ENCODE measurements around the gene ARMCX6.
"Not testable (repeated sequence)": the region's sequence is repeated elsewhere in the genome, so short reads cannot be mapped to it uniquely, and the experiment has no call there.

ARMCX6 gene

DNA sequence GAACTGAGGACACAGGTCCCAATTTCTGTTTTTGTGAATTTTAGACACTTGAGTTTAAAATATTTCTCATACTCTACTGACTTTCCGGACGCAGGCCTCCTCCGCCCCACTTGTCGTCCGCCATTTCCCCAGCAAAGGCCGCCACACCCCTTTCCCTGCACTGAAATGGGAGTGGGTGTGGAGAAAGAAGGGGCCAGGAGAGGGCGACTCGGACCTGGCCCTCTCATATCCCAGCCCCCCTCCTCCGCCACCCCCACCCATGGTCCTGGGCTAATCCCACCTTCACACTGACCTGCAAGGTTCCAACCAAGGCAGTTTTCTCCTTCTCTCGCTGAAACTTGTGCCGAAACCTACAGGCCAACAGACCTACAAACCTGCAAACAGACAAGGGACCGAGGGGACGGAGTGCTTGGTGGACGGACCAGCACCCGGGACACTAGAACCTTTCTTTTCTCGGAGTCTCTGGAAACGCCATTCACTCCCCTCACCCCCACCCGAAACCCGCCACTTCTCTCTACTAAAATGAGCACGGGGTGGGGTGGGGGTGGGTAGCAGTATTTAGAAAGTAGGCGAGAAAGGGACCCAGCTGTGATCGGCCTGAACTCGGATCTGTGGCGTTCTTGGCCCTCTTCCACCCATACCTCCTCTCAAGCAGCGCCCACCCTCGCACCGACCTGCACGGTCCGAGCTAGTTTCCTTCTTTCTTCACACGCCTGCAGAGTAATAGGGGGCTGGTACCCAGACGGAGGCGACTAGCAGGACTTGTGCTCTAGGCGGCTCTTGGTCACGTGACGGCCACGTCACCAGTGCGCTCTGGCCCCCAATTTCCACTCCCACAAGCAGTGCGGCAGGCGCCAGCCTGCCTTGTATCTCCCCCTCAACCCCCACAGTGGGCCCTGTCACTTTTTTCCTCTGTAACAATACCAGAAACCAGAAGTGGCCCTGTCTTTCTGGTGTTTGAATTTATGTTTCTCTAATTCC, at the start of gene ARMCX6:
Gene ARMCX6 (minus strand): TSS at position 790 of the 981 bp plus-strand sequence. CDS start 1,380 bp downstream, outside the sequence.
- DNase-seq (ENCODE audit: insufficient read length, low spot score) (peak; percentile 42), FAIRE-seq (no peak)
- TF ChIP-seq POLR2A (IDR thresholded peaks at IDR 0.05; ENCODE audit: low read depth, low read length) = peak; percentile 39; the same call in 1 of the 2 replicates

DNA sequence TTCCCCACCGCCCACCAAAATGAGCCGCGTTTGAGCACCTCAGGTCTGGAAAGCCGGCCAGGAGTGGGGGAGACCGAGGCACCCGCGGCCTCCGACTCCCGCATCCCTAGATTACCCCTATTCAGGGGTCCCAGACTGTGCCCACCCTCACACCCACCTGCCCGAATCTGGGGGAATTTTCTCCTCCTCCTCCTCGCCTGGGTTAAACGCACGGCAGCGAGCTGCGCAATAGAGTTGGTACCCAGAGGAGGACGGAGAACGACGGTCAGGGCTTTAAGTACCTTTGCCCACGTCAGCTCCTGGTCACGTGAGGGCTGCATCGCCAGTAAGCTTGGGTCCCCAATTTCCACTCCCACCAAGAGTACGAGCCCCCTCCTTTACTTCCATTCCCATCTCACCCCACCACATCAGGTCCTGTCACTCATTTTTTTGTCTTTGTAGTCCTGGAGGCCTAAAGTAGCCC, 41.8 kb upstream of the ARMCX6 start, which contains the start of gene ARMCX2:
Gene ARMCX2 (minus strand): TSS at position 250 of the 463 bp plus-strand sequence. CDS start 2,262 bp downstream, outside the sequence.
- FAIRE-seq (peak; percentile 69), DNase-seq (ENCODE audit: insufficient read length, low spot score) (peak; percentile 17)
- peak; percentile 90 for TF ChIP-seq POLR2A (IDR thresholded peaks at IDR 0.05; ENCODE audit: low read depth, low read length)

DNA sequence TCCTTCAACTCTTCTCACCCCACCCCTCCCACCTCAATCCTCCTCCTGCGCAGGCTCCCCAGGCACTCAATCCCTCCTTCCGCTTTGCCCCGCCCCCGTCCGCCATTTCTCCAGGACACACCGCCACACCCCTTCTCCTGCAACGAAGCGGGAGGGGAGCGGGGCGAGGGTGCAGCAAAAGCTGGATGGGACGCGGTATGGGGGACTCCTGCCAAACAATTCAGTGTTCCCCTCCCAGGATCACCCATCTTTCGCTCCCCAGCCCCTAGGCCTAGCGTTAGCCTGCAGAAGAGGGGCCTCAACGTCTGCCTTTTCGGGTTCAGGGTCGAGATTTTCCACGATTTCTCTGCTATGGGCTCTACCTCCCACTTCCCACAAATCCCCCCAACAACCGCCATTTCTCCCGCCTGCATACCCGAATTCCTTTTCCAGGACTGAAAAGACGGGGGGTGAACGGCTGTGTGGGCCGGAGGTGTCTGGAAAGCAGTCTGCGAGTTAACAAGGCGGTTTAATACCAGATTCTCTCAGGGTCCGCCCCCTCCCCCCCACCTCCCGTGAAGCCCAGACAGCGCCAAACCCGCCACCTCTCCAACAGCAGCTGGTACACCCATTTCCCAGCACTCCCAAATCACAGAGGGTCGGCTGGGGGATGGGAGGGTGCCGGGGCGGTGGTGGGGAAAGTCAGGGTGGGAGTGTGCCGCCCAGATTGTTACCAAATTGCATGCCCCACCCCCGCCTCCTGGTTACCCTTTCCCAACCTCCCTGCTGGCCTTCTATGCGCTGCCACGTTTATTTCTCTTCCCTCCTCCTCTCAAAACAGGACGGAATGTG, 41.1 kb upstream of the ARMCX6 start:
- DNase-seq (ENCODE audit: insufficient read length, low spot score) (peak; percentile 72), FAIRE-seq (peak; percentile 30)
- peak; percentile 50; the same call in 1 of the 2 replicates for TF ChIP-seq POLR2A (IDR thresholded peaks at IDR 0.05; ENCODE audit: low read depth, low read length)

DNA sequence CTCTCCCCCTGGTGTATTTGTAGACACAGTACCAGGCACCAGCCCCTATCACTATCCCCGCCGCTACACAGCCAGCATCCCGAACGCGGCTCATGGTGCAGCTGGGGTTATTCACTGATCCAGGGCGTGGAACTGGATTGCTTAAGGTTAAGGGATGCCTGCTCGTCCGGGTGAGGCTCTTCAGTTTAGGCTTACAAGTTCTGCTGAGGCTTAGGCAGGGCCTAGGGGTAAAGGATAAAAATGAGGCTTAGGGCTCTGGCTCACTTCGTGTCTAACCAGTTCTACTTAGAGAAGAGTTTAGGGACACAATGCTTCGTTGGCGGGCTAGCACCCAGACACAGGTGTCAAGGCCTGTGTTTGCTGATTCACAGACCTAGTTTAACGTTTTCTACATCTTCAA, 39.7 kb upstream of the ARMCX6 start:
- FAIRE-seq (no peak), DNase-seq (ENCODE audit: insufficient read length, low spot score) (no peak)
- TF ChIP-seq POLR2A (IDR thresholded peaks at IDR 0.05; ENCODE audit: low read depth, low read length) = no peak

DNA sequence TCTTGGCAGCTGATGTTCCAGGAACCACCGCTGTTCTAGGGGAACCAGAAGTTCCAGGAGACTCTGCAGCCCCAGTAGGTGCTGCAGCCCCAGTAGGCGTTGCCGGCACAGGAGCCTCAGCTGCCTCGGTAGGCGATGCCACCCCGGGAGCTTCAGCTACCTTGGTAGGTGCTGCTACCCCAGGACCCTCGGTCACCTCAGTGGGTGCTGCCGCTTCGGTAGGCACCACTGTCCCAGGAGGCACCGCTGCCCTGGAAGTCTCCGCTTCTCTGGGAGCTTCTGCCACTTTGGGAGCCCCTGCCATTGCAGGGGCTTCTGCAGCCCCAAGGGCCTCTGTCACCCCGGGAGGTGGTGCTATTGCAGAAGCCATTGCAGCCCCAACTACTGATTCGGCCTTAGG, 39.0 kb upstream of the ARMCX6 start:
- FAIRE-seq (no peak), DNase-seq (ENCODE audit: insufficient read length, low spot score) (no peak)
- TF ChIP-seq POLR2A (IDR thresholded peaks at IDR 0.05; ENCODE audit: low read depth, low read length) = no peak

DNA sequence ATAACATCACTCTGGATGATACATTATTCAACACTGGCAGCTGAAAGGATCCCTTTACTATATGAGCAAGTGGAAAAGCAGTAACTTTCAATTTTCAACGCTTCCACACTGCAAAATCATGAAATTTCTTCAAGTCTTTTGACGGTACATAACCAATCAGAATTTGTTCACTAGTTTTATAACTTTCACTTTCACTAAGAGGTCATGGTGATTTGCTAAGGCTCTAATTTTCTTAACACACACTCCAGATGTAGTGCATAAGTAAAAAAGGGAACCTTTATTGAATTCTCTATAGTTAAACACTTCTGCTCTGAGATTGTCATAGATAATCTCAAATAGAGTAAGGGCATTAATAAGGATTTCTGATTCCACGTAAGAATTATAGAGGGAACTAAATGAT, 37.7 kb upstream of the ARMCX6 start:
- TF ChIP-seq POLR2A (IDR thresholded peaks at IDR 0.05; ENCODE audit: low read depth, low read length) = no peak
- FAIRE-seq = no peak
- no peak for DNase-seq (ENCODE audit: insufficient read length, low spot score)

DNA sequence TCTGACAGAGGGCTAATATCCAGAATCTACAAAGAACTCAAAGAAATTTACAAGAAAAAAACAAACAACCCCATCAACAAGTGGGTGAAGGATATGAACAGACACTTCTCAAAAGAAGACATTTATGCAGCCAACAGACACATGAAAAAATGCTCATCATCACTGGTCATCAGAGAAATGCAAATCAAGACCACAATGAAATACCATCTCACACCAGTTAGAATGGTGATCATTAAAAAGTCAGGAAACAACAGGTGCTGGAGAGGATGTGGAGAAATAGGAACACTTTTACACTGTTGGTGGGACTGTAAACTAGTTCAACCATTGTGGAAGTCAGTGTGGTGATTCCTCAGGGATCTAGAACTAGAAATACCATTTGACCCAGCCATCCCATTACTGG, 29.9 kb upstream of the ARMCX6 start:
- not testable (repeated sequence) for FAIRE-seq; DNase-seq (ENCODE audit: insufficient read length, low spot score)

DNA sequence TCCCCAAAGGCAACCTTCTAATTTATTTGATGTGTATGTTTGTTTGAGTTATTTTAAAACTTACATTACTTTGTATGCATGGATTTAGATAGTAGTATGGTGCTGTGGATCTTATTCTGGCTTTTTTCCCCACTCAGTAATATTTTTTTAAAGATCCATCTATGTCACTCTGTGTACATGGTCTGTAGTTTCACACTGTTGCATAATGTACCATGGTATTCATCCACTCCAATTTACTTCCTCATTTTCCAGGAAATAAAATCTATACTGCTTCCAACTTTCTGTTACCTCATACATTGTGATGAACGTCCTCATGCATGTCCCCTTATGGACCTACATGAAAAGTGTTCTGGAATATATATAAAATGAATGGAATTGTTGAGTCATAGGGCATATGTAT, 24.3 kb upstream of the ARMCX6 start:
- no peak for TF ChIP-seq POLR2A (IDR thresholded peaks at IDR 0.05; ENCODE audit: low read depth, low read length)
- FAIRE-seq = no peak
- no peak for DNase-seq (ENCODE audit: insufficient read length, low spot score)

DNA sequence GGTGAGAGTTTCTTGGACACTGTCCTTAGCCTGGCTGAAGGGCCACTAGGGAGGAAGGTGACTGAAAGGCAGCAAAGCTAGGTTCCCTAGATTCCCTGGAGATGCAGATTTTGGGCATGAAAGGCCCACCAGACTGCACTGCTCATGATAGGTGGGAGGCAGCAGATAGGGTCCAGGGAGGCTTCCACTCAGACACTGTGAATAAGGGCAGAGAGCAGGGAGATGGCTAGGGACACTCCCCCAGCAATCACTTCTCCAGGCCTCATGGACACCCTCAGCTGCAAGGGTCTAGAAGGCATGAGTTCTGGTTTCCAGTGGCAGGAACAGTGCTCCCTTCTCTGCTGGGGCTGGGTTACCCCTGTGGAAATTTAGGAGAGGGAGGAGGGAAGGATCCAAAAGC, 21.8 kb upstream of the ARMCX6 start:
- DNase-seq (ENCODE audit: insufficient read length, low spot score) = no peak
- TF ChIP-seq POLR2A (IDR thresholded peaks at IDR 0.05; ENCODE audit: low read depth, low read length) = no peak
- no peak for FAIRE-seq

DNA sequence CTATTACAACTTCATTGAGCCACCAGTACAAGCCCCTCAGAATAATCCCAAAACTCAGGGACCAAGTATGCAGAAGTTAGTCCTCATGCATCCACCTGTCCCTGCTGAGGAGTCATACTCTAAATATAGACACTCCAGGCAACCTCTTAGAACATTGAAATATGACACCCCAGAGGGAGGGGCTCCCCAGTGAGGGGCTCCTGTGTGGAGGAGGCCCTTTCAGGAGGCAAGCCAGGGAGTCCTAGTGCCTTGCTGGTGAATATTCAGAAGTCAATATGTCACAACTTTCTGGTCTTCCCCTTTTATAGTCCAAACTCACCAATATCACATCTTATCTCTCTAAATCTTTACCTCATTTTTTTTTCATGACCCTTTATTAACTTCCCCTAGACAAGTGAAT, 1.6 kb upstream of the ARMCX6 start:
- DNase-seq (ENCODE audit: insufficient read length, low spot score) = no peak
- no peak for FAIRE-seq
- no peak for TF ChIP-seq POLR2A (IDR thresholded peaks at IDR 0.05; ENCODE audit: low read depth, low read length)

DNA sequence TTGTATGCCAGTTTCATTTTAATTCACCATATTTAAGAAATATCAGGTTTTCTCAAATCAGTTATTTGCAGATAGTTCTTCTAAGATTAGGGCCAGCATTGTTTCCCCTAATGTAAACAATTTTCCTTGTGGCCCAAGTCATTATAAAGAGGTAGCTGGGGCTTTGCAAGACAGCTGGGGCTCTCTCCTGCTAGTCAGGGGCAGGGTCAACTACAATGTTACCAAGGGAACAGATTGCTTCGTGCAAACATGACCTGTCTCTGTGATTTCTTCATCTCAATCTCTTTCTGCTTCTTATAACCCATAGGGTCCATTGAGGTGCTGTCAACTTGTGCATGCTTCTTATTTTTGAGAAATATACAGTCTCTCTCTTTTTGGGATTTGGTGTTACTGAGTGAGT, 12.1 kb downstream of the ARMCX6 start:
- TF ChIP-seq POLR2A (IDR thresholded peaks at IDR 0.05; ENCODE audit: low read depth, low read length) = no peak
- DNase-seq (ENCODE audit: insufficient read length, low spot score) = no peak
- no peak for FAIRE-seq

DNA sequence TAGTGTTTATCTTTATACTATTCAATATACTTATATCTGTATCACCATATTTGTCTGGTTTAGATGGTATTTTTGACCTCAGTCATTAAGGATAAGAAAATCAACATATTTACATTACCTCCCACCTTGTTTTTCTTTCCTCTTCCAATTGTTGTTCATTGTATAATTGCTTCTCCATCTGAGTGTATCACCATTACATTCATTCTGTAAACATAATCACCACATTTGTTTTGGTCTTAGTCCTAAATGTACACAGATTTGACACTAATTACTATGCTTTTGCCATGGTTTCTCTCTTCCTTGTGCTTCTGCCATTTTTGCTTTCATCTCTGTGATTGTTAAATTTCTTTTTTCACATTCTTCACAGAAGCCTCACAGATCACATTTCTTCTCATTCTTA, 12.7 kb downstream of the ARMCX6 start:
- TF ChIP-seq POLR2A (IDR thresholded peaks at IDR 0.05; ENCODE audit: low read depth, low read length) = no peak
- FAIRE-seq (no peak), DNase-seq (ENCODE audit: insufficient read length, low spot score) (no peak)

DNA sequence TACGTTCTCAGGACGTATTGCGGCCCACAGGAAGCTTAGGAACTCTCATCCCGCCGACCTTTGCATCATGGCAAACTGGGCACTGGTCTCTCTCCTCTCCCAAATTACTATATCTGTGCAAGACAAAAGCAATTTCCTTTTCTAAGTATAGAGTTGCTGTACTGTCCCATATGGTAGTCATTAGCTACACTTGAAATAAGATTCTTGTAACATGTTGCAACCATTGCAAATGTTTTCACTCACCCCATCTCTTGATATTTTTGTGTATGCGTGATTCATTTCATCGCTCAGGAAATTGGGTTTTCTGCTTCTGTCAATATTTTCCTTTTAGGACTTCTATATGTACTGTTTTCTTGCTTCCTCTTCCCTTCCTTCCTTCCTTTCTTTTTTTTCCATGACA, 15.7 kb downstream of the ARMCX6 start:
- DNase-seq (ENCODE audit: insufficient read length, low spot score) (no peak), FAIRE-seq (no peak)
- no peak for TF ChIP-seq POLR2A (IDR thresholded peaks at IDR 0.05; ENCODE audit: low read depth, low read length)

DNA sequence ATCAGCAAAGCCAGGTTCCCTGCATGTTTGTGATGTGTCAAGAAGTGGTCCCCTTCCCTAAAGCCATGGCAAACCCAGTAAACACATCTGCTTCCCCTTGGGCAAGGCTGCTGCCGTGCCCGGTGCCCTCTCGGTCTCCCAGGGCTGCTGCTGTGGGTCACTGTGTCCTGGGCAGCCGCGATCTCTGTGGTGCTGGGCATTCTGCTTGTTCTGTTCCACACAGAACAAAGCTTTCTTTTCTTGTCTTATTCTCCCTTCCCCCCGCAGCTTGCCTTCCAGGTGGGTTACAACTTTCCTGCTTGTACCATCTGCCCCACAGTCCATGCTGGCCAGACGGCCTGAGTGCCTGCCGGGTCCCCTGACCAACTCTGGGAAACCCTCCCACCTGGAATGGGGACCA, 18.2 kb downstream of the ARMCX6 start:
- not testable (repeated sequence) for DNase-seq (ENCODE audit: insufficient read length, low spot score); FAIRE-seq

Data from H54 (cell line).